Retina (tissue), 1 donor: ENCODE results near the gene JARID2.

Experiments
- DNase-seq: peaks from one replicate; pipeline ENCODE4 v3.0.0-alpha.2; 2016

Gene JARID2

DNA sequence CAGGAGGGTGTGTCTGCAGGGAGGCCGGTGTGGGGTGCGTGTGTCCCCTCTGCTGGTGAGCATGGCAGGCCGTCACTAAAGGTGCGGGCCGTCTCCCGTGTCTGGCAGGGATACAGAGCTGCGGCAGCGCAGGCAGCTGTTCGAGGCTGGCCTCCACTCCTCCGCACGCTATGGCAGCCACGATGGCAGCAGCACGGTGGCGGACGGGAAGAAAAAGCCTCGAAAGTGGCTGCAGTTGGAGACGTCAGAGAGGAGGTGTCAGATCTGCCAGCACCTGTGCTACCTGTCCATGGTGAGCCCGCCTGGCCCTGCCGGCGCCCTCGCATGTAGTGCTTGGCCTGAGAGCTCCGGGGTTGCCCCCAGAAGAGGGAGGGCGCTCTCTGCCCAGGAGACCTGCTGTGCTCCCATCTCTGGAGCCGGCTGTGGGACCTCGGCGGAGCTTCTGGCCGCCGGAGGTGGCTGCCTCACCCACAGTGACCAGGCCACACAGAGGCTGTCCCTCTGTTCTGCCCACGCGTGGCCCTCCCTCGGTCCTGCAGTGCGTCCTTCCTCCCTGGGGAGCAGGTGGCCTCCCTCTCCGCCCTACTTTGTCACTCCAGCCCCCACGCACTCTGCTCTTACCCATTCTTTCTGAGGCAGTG is 267.4 kb downstream of the JARID2 start:
- no peak for DNase-seq

DNA sequence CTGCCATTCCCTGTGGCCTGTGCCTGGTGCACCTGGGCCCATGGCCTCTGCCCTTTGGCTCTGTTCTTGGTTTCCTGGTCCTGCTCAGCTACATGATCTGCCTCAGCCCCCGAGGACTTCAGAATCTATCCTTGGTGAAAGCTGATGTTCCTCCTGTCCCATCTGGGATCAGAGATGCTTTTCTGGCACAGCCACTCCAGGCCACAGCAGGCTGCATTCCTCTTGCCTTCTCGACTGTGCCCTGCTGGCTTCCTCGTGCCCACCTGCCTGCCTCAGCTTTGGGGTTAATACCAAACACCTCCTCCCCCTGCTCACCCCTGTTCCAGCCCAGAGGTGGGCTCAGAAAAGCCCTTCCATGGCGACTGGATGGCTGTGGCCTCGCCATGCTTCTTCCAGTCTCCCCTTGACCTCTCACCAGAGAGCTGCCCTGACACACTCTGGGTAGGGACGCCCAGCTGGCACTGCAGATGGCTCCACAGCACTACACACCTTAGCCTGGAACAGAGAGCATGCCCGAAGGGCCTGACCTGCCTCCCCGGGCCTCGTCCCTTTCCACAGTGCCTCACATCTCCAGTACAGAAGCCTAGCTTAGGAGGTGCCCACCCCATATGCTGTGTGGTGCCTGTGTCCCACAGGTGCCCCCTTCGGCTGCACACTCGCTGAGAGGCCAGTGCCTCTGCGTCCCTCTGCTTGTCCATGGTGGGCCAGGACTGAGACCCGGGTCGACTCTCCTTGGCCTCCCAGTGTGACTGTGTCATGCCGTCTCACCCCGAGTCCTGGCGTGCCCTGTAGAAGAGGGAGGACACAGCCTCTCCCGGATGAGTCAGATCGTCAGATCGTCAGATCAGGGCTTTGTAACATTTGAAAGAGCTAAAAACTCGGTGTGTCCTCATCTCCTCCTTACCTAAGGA is 268.2 kb downstream of the JARID2 start:
- DNase-seq: no peak

DNA sequence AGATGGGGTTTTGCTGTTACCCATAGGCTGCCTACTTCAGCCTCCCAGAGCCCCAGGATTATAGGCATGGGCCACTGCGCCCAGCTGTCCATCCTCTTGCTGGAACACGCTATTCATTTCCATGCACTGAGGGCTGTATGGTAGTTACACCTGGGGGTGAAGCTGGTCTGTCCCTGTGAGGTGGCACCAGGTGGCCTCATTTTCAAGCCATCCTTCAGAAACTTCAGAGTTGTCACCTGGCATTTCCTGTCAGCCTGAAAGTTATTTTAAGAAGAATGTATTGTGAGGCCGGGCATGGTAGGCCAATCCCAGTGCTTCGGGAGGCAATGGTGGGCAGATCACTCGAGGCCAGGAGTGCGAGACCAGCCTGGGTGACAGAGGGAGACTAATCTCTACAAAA is 269.4 kb downstream of the JARID2 start:
- no peak for DNase-seq

DNA sequence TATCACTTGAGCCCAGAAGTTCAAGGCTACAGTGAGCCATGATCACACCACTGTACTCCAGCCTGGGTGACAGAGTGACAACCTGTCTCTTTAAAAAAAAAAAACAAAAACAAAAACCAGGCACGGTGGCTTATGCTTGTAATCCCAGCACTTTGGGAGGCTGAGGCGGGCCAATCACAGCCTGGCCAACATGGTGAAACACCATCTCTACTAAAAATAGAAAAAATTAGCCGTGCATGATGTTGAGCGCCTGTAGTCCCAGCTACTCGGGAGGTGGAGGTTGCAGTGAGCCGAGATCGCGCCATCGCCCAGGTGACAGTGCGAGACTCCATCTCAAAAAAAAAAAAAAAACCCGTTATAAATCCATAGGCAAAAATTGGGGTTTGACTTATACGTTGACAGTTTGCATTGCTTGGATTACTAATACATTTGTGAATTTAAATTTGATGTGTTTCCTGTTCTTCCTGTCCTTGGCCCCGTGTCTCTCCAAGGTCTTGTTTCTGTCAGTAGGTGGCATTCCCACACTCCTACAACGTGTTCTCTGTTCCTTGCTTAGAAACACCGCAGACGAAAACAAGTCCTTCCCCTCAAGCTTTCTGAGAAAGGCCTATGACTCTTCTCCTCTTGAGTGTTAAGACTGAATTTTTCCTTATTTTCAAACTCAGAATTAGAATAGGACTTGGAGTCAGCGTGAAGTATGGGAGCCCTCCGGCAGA is 269.9 kb downstream of the JARID2 start:
- no peak for DNase-seq

- no peak for DNase-seq
Observed at GRCh38 chr6:15516378-15516777, 270.5 kb downstream of the JARID2 start.

GRCh38 chr6:15516923-15517560 is 271.2 kb downstream of the JARID2 start:
- no peak for DNase-seq

GRCh38 chr6:15517600-15517999 is 271.7 kb downstream of the JARID2 start:
- DNase-seq: no peak

DNA sequence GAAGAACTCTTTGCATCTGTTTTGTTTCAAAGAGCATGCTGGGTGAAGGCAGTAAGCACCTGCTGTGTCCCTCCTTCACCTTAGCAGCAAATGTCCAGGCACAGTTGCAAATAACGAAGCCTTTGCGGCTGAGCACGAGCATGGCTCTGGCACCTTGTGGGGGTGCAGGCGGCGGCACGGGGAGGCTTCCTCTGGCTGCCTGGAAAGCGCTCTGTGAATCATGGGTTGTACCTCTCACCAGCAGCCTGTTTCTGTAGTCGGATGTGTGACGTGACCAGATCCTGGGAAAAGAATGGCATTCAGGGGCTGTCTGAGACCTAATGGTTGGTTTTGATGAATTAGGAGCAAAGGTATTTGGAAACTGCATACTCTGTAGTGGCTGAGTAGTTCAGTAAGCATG is 272.2 kb downstream of the JARID2 start:
- DNase-seq: no peak

DNA sequence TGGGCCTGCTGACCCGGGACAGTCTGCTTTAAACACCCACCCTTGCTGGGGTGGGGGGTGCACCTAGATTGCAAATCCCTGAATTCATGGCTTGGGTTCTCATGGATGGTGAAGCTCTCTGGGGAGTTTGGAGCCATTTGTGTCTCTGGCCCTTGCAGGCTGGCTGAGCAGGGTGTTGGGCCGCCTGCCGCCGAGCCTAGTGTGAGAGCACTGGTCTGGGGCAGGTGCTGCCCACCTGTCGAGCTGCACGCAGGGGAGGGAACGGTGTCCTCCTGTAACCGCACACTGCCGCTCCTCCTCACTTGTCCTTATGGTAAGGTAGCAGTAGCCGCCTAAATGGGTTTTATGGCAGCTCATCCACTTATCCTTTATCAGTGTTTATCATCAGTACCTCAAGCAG is 273.0 kb downstream of the JARID2 start:
- no peak for DNase-seq

- DNase-seq: no peak
Observed at GRCh38 chr6:15519681-15520080, 273.8 kb downstream of the JARID2 start.

DNA sequence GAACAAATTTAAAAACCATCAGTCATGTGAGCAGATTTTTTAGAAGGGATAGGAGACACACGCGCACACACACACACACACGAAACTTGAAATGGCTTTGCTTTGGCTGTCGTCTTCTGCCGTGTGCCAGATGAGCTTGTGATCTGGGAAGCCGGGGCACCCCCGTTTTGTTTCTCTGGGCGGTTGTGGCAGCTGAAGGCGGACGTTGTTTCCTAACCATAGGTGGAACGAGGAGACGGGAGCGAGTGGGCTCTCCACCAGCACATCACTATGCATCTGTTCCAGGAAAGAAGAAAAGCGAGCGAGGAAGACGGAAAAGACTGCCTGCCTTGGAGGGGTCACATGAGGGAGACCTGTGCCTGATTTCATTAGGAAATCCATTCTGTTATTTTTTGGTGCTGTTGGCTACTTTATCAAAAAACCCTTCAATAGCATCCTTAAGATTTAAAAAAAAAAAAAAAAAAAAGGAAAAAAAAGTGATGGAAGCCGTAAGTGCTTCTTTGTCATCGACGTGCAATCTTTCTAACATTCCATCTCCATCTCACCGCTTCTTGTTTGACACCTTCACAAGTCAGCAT is 274.8 kb downstream of the JARID2 start:
- DNase-seq: no peak

GRCh38 chr6:15521582-15521981 is 275.7 kb downstream of the JARID2 start:
- DNase-seq: no peak

- no peak for DNase-seq
Observed at GRCh38 chr6:15522026-15522425, 276.2 kb downstream of the JARID2 start.

DNA sequence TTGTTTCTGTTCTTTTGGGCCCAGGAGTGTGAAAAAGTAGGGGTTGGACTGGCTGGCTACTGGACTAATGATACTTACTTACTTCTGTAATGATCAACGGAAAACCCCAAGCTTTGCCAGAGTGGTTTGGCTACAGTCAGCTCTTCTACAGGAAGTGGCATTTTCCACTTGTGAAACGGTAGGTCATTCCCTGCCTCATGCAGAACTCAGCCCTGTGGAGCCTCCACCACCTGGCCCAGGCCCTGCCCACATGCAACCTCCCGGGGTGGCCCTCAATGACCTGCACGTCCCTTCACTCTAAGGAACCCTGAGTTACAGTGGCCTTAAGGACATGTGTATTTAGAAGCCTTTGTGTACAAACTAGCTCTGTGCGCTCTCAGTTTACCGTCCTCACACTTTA is 276.6 kb downstream of the JARID2 start:
- DNase-seq: no peak

DNA sequence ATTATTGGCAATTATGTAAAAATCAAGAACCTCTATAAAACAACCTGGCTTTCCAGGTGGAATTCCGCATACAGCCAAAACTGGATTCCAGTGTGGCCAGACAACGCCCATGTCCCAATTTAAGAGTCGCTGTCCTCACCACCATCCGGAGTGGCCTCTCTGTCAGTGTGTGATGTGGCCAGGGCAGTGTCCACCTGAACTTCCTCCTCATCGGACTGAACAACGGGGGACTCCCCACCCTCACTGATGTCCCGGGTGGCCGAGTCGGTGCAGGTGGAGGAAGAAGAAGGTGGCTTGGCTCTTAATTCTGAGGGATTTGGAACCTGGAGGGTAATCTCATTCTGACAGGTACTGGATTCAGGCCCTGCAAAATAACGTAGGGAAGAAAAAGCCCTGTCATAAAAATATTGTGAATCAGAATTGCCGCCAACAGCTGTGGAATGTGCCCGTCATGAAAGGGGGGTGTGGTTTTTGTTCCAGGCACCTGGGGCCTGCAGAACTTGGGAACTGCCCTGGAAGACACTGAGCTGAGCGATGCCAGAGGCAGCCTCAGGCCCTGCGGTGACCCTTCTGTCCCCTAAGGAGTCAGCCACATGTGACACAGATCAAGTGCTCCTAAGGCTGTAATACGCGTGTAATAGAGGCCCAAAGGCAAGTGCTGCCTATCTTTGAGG is 277.1 kb downstream of the JARID2 start:
- DNase-seq: no peak

DNA sequence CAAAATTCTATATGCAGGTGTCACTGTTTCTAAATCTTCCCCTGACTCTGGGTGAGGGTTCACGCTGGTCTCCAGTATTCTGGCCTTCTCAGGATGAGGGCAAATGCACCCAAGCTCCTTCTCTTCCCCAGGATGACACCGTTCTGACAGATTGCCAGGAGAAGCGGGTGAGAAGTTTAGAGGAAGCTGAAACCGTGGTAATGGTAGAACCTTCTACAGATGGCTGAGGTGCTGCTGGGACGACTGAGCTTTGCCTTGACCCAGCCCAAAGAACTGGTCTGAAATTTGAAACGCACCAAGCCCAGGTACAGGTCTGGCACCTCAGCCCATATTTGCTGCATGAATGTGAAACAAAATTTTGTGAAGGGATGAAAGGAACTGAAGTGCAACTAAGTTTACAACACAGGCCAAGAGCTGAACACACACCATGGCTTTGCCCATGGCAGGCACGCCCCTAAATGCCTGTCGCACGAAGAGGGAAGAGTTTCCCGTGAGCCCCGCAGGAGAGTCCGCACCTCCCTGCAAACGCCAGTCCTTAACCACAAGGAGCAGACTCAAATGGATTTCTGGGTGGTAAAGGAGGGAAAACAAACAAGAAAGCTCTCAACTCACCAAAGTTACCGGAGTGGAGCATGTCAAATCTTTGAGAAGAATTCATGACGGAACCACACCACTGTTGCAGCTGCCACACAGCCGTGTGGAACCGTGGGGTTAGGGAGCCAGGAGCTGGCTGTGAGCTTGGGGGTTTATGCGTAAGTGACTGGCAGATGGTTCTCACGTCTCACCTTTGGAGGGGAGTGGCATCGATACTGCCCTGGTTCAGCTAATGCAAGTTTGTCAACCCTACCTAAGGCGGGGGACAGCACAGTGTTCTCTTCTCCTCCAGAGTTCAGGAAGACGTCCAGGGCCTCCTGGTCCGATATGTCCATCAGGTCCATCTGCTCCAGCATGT is 278.1 kb downstream of the JARID2 start:
- DNase-seq: no peak

- DNase-seq: peak; percentile 39
Observed at GRCh38 chr6:15524861-15525401, 279.1 kb downstream of the JARID2 start.

DNA sequence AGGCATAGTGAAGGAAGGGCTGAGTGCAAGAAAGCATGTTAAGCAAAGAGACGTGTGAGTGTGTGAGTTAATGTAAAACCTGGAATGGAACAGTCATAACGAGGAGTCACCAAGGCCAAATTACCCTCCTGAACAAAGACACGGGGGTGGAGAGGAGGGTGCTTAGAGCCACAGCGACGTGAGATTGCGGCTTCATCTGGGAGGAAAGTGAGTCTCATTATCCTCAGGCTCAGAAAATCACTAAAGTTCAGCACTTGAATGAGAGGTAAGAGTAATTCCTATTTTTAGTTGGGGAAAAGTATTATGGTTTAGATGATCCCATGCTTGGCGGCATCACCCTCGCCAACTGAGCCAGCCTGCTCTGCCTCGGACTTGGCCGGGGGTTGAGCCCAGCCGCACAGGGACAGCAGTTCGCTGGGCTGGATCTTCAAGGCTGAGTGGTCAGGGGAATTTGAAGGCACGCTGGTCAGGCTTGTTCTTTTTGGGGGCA is 280.4 kb downstream of the JARID2 start:
- DNase-seq: no peak

GRCh38 chr6:15527838-15528617 is 282.2 kb downstream of the JARID2 start:
- DNase-seq: no peak

DNA sequence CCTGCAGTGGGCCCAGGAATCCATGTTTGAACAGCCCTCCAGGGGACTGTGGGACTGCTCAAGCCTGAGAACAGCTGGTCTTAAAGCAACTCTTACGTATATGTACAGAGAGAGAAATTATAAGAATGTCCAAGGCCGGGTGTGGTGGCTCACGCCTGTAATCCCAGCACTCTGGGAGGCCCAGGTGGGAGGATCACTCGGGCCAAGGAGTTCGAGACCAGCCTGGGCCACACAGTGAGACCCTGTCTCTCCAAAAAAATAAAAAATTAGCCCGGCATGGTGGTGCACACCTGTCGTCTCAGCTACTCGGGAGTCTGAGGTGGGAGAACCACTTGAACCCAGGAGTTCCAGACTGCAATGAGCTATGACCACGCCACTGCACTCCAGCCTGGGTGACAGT is 283.0 kb downstream of the JARID2 start:
- no peak for DNase-seq
